H1 (cell line): ENCODE data around the gene PDGFD. TPM values are rescaled to one million over a fixed set of nuclear protein-coding genes. Genes with fewer than 3 reads are reported as not detected.

ENCODE experiments used
- CTCF ChIA-PET: fragments of 300-600 bp; sonication (Branson Sonifier 250); formaldehyde crosslinking; loops from one replicate; lab custom pipeline; 2021; ENCODE audit not compliant: partially characterized antibody; lab: Charles Lee
- POLR2A ChIA-PET: fragments of 300-600 bp; sonication (Branson Sonifier 250); formaldehyde crosslinking; loops from one replicate; lab custom pipeline; 2021; ENCODE audit warnings: inconsistent platforms; ENCODE audit not compliant: partially characterized antibody; lab: Charles Lee
- DNase-seq, 2 experiments: peaks; one replicate each; pipeline versions ENCODE4 v3.0.0 to v3.0.0-alpha.2; 2010 to 2022; ENCODE audit warnings: low spot score in 2 of 2, low read depth in 1 of 2, mixed read lengths in 1 of 2
- FAIRE-seq: peaks from 2 replicates; lab custom pipeline; 2011; peaks lifted over from hg19 to GRCh38; lab: Jason Lieb, UNC
- H2AFZ ChIP-seq: 2 replicates; pipeline ENCODE4 v1.8.1; 2012; ENCODE audit warnings: low read length, inconsistent platforms
- H2AK5ac ChIP-seq: 2 replicates; pipeline ENCODE4 v1.6.1; 2013; ENCODE audit warnings: low read depth, low read length
- H2BK120ac ChIP-seq: replicated peaks from 2 replicates; pipeline ENCODE3; 2013; ENCODE audit warnings: low read depth, low read length, inconsistent platforms
- H2BK12ac ChIP-seq: 2 replicates; pipeline ENCODE4 v1.6.1; 2013; ENCODE audit warnings: low read depth, low read length
- H2BK15ac ChIP-seq: 2 replicates; pipeline ENCODE4 v1.6.1; 2013; ENCODE audit warnings: low read length
- H2BK20ac ChIP-seq: 2 replicates; pipeline ENCODE4 v1.6.1; 2013; ENCODE audit warnings: low read length
- H2BK5ac ChIP-seq: 2 replicates; pipeline ENCODE4 v1.6.1; 2013; ENCODE audit warnings: low read depth, low read length
- H3K14ac ChIP-seq: 2 replicates; pipeline ENCODE4 v1.6.1; 2013; ENCODE audit warnings: inconsistent platforms; ENCODE audit not compliant: insufficient read length
- H3K18ac ChIP-seq: 2 replicates; pipeline ENCODE4 v1.6.1; 2013; ENCODE audit warnings: low read length; ENCODE audit errors: extremely low read depth
- H3K23ac ChIP-seq: 2 replicates; pipeline ENCODE4 v1.6.1; 2013; ENCODE audit warnings: inconsistent platforms; ENCODE audit not compliant: insufficient read length
- H3K23me2 ChIP-seq: 2 replicates; pipeline ENCODE4 v1.6.1; 2013; ENCODE audit warnings: low read depth, low read length
- H3K27ac ChIP-seq: 2 replicates; pipeline ENCODE4 v1.6.1; 2011; ENCODE audit warnings: low read depth, low read length, inconsistent platforms
- H3K27me3 ChIP-seq, 4 experiments: replicated peaks in 1 of 4; 1 replicate in 1 of 4; 2 replicates in 3 of 4; pipeline versions ENCODE4 v1.6.1 to v1.8.1; 2011 to 2013; ENCODE audit warnings: low read length in 3 of 4, mild to moderate bottlenecking in 3 of 4, inconsistent platforms in 2 of 4, mixed read lengths in 2 of 4, moderate library complexity in 1 of 4; ENCODE audit not compliant: control insufficient read depth in 3 of 4, insufficient read depth in 3 of 4; ENCODE audit errors: extremely low read depth in 1 of 4
- H3K36me3 ChIP-seq, 4 experiments: 2 replicates each; pipeline versions ENCODE4 v1.6.1 to v1.8.1; 2011 to 2013; ENCODE audit warnings: mild to moderate bottlenecking in 4 of 4, low read length in 3 of 4, moderate library complexity in 2 of 4, control low read depth in 1 of 4, inconsistent platforms in 1 of 4; ENCODE audit not compliant: insufficient read depth in 4 of 4, control insufficient read depth in 2 of 4
- H3K4ac ChIP-seq: replicated peaks from 2 replicates; pipeline ENCODE3; 2013; ENCODE audit warnings: low read length, low read depth, mixed read lengths, inconsistent platforms; ENCODE audit not compliant: insufficient read length
- H3K4me1 ChIP-seq, 4 experiments: replicated peaks in 1 of 4; 1 replicate in 1 of 4; 2 replicates in 3 of 4; pipeline versions ENCODE4 v1.6.1 to v1.8.1; 2011 to 2013; ENCODE audit warnings: low read length in 3 of 4, inconsistent platforms in 2 of 4, mixed read lengths in 1 of 4; ENCODE audit not compliant: insufficient read depth in 4 of 4, control insufficient read depth in 3 of 4
- H3K4me2 ChIP-seq, 2 experiments: 2 replicates each; pipeline versions ENCODE4 v1.6.1 to v1.8.1; 2011 to 2013; ENCODE audit warnings: low read depth in 2 of 2, low read length in 2 of 2, control low read depth in 1 of 2, inconsistent platforms in 1 of 2, mild to moderate bottlenecking in 1 of 2; ENCODE audit not compliant: insufficient read depth in 1 of 2
- H3K4me3 ChIP-seq, 4 experiments: fragments of 200-600, 300-600 bp in 1 of 4; sonication (generic), shearing (Covaris generic), sonication (Bioruptor Twin) in 1 of 4; 2 replicates each; pipeline versions ENCODE4 v1.5.1 to v1.8.1; 2011 to 2016; ENCODE audit warnings: low read length in 4 of 4, low read depth in 3 of 4, control low read depth in 2 of 4, inconsistent platforms in 2 of 4, mild to moderate bottlenecking in 2 of 4, mixed read lengths in 1 of 4, moderate library complexity in 1 of 4; ENCODE audit not compliant: insufficient read depth in 2 of 4; ENCODE audit errors: extremely low read depth in 1 of 4
- H3K56ac ChIP-seq: replicated peaks from 2 replicates; pipeline ENCODE3; 2013; ENCODE audit warnings: low read depth, mild to moderate bottlenecking, mixed read lengths, low read length, inconsistent platforms; ENCODE audit not compliant: insufficient read length
- H3K79me1 ChIP-seq: 2 replicates; pipeline ENCODE4 v1.6.1; 2013; ENCODE audit warnings: low read depth, low read length, control low read depth
- H3K79me2 ChIP-seq, 2 experiments: 2 replicates each; pipeline versions ENCODE4 v1.6.1 to v1.8.1; 2012 to 2013; ENCODE audit warnings: low read length in 2 of 2, mild to moderate bottlenecking in 2 of 2, inconsistent platforms in 1 of 2; ENCODE audit not compliant: insufficient read depth in 2 of 2, control insufficient read depth in 1 of 2
- H3K9ac ChIP-seq, 4 experiments: replicated peaks in 1 of 4; 1 replicate in 1 of 4; 2 replicates in 3 of 4; pipeline versions ENCODE4 v1.6.1 to v1.8.1; 2011 to 2013; ENCODE audit warnings: low read depth in 3 of 4, low read length in 3 of 4, control low read depth in 2 of 4, mild to moderate bottlenecking in 2 of 4, moderate library complexity in 2 of 4, inconsistent platforms in 1 of 4; ENCODE audit errors: extremely low read depth in 1 of 4
- H3K9me3 ChIP-seq, 2 experiments: 2 replicates each; pipeline versions ENCODE4 v1.6.1 to v1.8.1; 2012 to 2013; ENCODE audit warnings: mild to moderate bottlenecking in 2 of 2, moderate library complexity in 2 of 2, control low read depth in 1 of 2, inconsistent platforms in 1 of 2, low read depth in 1 of 2, low read length in 1 of 2, mixed read lengths in 1 of 2; ENCODE audit not compliant: insufficient read depth in 2 of 2
- H4K20me1 ChIP-seq, 2 experiments: replicated peaks in 1 of 2; 2 replicates each; pipeline versions ENCODE3 to v1.8.1; 2011 to 2013; ENCODE audit warnings: inconsistent platforms in 2 of 2, low read length in 2 of 2, mild to moderate bottlenecking in 1 of 2; ENCODE audit not compliant: insufficient read depth in 2 of 2, control insufficient read depth in 1 of 2
- H4K5ac ChIP-seq: 2 replicates; pipeline ENCODE4 v1.6.1; 2013; ENCODE audit warnings: low read length, low read depth, mixed read lengths, inconsistent platforms; ENCODE audit not compliant: insufficient read length
- H4K8ac ChIP-seq: 2 replicates; pipeline ENCODE4 v1.8.0; 2013; ENCODE audit warnings: mild to moderate bottlenecking, moderate library complexity, low read length, inconsistent platforms; ENCODE audit not compliant: insufficient read depth; ENCODE audit errors: extremely low read depth
- H4K91ac ChIP-seq: replicated peaks from 2 replicates; pipeline ENCODE3; 2013; ENCODE audit warnings: low read length, mixed read lengths, inconsistent platforms; ENCODE audit not compliant: insufficient read length
- CTCF ChIP-seq, 3 experiments: IDR thresholded peaks; 1 replicate in 2 of 3; 2 replicates in 1 of 3; pipeline versions ENCODE4 v1.5.1 to v1.6.1; 2011; ENCODE audit warnings: low read length in 3 of 3, mild to moderate bottlenecking in 3 of 3, inconsistent platforms in 2 of 3, low read depth in 1 of 3, moderate library complexity in 1 of 3; ENCODE audit not compliant: insufficient read depth in 1 of 3; ENCODE audit errors: control extremely low read depth in 1 of 3
- GTF2F1 ChIP-seq: IDR thresholded peaks from 2 replicates; pipeline ENCODE4 v1.6.1; 2012; ENCODE audit warnings: low read depth, low read length, improper control_type of control experiment, borderline replicate concordance
- HDAC2 ChIP-seq, 2 experiments: fragments of 300-600 bp in 1 of 2; sonication (generic) in 1 of 2; IDR thresholded peaks; 2 replicates each; pipeline ENCODE4 v1.6.1; 2011 to 2012; ENCODE audit warnings: low read depth in 2 of 2, low read length in 2 of 2, mild to moderate bottlenecking in 2 of 2, moderate library complexity in 2 of 2, borderline replicate concordance in 1 of 2, inconsistent platforms in 1 of 2
- RNF2 ChIP-seq: fragments of 200-900, 300-1000 bp; sonication (generic); IDR thresholded peaks from 2 replicates; pipeline ENCODE4 v1.7.1; 2016; ENCODE audit warnings: borderline replicate concordance, low read depth, mild to moderate bottlenecking, antibody characterized with exemption, low read length; ENCODE audit not compliant: poor library complexity, severe bottlenecking; ENCODE audit errors: missing control alignments
- ZNF274 ChIP-seq: IDR thresholded peaks from 2 replicates; pipeline ENCODE4 v1.7.0; 2012; ENCODE audit warnings: low read length, borderline replicate concordance; ENCODE audit errors: extremely low read depth
- WGBS, 2 experiments: shearing (Covaris generic) in 1 of 2; methylation state at CpG; one replicate each; pipeline versions ENCODE4 v1.1.6 to v1.1.7; 2013 to 2015; ENCODE audit warnings: low lambda C conversion rate in 2 of 2, mixed read lengths in 2 of 2, inconsistent platforms in 1 of 2, low coverage in 1 of 2, missing lambda C conversion rate in 1 of 2; ENCODE audit not compliant: insufficient replicate concordance in 2 of 2, insufficient coverage in 1 of 2, insufficient read length in 1 of 2; ENCODE audit errors: extremely low coverage in 1 of 2, missing lambda C conversion rate in 1 of 2; 5-methylcytosine and 5-hydroxymethylcytosine counted together
- polyA plus RNA-seq, 7 experiments: library from polyadenylated mRNA; depleted of rRNA in 3 of 7; stranded (reverse) in 5 of 7; unstranded in 2 of 7; fragments of >200 nt in 5 of 7; fragments of 200-250 nt in 2 of 7; gene quantifications; 1 replicate in 5 of 7; 2 replicates in 1 of 7; 4 replicates in 1 of 7; pipeline versions ENCODE4 v1.2.1 to v1.2.3, GENCODE V29; 2011 to 2013; ENCODE audit warnings: missing spikeins in 2 of 7, mixed read lengths in 2 of 7
- total RNA-seq: library from RNA; stranded (reverse); fragmentation: NEBNext Ultra II Directional; extraction: Animal tissue kit (Norgen Biotek cat#: 25700); gene quantifications from 2 replicates; pipeline ENCODE4 v1.2.1, GENCODE V29; 2021

PDGFD gene
- total and polyA plus RNA-seq, 2 of the 8 experiments (the other 6 are each of a cell fraction or from before 2014, with no cell fraction given) = 1.1 to 3.9 TPM

GRCh38 chr11:103935219-103935618 lies 228.7 kb downstream of the PDGFD start:
- Histone ChIP-seq H3K27ac (no peak overlapping the region), H3K9me3 (no peaks in the 10 kb centered on the region)
- no peak for TF ChIP-seq RNF2
- no peak for TF ChIP-seq CTCF (IDR thresholded peaks at IDR 0.05; ENCODE audit: control extremely low read depth in 1 of 3, insufficient read depth in 1 of 3, low read depth in 1 of 3, low read length in 3 of 3)
- no peak for TF ChIP-seq GTF2F1
- no peak for TF ChIP-seq ZNF274
- no peak for TF ChIP-seq HDAC2 (IDR thresholded peaks at IDR 0.05; ENCODE audit: borderline replicate concordance in 1 of 2, low read depth in 2 of 2, low read length in 2 of 2)

More at GRCh38 chr11:103935219-103935618, 228.7 kb downstream of the PDGFD start:
- Histone ChIP-seq H2BK12ac (no peak overlapping the region), H3K36me3 (no peaks in the 10 kb centered on the region), H4K5ac (no peak overlapping the region), H3K79me1 (no peaks in the 10 kb centered on the region), H3K27me3 (no peaks in the 10 kb centered on the region), H4K8ac (no peak overlapping the region), H3K23ac (no peak overlapping the region), H3K79me2 (no peaks in the 10 kb centered on the region), H3K4me2 (no peak overlapping the region), H3K56ac (no peak overlapping the region), H2BK20ac (no peak overlapping the region), H2BK15ac (no peak overlapping the region), H4K20me1 (no peaks in the 10 kb centered on the region), H3K4me3 (no peak overlapping the region), H2BK120ac (no peak overlapping the region), H3K4ac (no peak overlapping the region), H3K18ac (no peak overlapping the region), H4K91ac (no peak overlapping the region), H2BK5ac (no peak overlapping the region), H2AFZ (no peak overlapping the region), H3K4me1 (0 out of 7 replicates have a peak, but pooled peaks cover 0 to 2% (median 0%) of the 10 kb centered on the region in 4 experiments), H3K9ac (no peak overlapping the region), H3K14ac (no peak overlapping the region), H3K23me2 (no peaks in the 10 kb centered on the region), H2AK5ac (no peak overlapping the region)
- FAIRE-seq (no peak), DNase-seq (no peak)
- 95% methylated on average over 2 of the region's 2 CpGs; no CpG with 5 or more reads in 1 of the 2 experiments for WGBS, 2 experiments
- ChIA-PET POLR2A (interaction anchor here (1.0 kb wide), 1 partner anchor 228 kb away, joined by 3 read pairs; no protein-coding TSS in a partner anchor), CTCF (interaction anchor here (1.2 kb wide), 1 partner anchor 30 kb away, joined by 3 read pairs; no protein-coding TSS in a partner anchor)
